CD4-positive, alpha-beta T cell treated with Interleukin-2 at 100 ng/mL for 4 hours (primary cell): ENCODE measurements around the gene HIVEP3.
A peak's percentile ranks its signal among the peaks of the same experiment; 100 is the strongest.

Experiments
- DNase-seq: peaks from one replicate; pipeline ENCODE4 v3.0.0-alpha.2; 2020; ENCODE audit warnings: low spot score

The HIVEP3 gene

DNA sequence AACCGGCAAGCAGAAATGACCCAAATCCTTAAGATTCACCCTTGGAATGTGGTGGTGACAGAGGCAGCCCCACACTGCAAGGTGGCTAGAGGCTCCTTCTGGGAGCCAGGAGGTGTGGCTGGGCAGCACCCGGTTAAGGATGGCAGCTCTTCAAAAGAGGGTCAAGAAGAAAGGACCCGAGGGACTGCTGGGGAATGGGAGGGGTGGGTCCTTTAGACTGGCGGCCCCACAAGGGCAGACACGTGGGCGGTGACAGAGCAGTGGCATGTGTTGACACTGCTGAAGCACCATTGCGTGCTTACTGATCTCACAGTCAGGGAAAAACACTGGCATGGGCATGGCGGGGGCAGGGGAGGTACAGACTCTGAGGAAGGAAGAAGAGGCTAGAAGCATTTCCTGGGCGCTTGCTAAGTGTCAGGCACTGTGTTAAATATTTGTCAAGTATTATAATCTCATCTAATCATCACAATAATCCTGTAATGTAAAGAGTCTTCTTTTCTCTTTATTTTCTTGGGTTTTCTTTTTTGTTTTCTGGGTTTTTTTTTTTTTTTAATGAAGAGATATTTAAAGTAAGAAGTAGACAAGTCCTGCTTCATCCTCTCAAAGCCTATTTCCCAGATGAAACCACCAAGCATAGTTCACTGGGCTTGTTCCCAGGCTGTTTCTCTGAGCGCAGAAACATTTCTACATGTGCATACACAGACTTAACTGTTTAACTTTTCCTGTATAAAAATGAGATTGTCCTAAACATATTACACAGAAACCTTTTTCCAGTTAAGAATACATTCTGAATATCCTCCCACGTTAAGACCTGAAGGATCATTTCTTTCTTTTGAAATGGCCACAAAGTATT is 268.5 kb downstream of the HIVEP3 start:
- peak; percentile 37 for DNase-seq

DNA sequence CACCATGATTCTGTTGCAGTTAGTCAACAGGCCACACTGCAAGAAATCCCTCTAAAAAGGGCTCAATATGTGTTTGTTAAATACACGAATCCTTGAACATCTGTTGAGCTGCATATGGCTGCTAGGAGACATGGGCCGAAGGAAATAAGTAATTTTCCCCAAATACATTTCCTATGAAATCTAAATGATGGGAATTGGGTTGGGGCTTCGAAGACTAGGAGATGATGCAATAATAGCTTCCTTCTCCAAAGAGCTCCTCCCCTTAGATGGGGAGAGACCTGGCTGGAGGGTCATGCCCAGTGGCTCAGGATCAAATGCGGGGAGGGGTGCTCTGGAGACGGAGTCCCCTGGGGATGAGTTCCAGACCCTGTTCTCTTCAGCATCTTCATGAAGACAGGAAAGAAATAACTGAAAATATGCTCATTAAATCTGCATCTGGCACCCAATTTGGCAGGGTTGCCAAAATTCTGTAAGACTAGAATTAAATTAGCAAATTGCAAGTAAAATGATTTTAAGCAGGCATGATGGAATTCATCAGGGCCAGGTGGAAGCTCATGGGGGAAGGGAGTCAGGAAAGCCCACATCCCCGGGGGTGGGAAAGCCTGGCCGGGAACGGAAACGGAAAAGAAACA is 269.2 kb downstream of the HIVEP3 start:
- no peak for DNase-seq

DNA sequence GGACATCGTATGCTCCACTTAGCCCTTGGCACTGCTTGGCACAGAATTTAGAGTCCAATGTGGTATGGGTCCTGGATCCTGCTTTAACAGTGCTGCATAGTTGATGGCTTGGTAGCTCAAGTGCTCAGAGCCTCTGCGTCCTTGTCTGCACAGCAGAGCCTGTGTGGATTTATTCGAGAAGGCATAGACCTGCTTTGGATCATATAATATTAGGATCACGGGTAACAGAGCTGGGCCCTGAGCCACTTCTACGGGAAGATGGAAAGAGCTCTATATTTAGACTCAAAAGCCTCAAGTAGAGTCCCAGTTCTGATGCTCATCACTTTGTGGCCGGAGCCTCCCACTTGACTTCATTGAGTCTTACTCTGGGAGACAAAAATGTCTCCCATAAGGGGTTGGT is 269.9 kb downstream of the HIVEP3 start:
- no peak for DNase-seq

DNA sequence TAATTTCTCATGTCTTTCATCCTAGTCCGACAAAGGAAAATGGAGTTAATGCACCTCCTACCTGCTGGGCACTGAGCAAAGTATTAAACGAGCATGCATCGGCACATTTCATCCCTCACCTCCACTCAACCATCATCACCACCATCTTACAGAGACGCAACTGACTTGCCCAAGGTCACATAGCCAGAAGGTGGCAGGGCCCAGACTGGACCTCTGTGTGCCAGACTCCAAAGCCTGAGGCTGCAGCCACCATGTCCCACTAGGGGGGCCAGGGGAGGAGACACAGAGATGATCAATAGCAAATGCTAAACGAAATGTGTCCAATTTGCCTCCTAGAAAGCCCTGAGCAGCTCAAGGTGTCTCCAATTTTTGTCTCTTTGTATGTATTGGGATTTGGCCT is 270.5 kb downstream of the HIVEP3 start:
- no peak for DNase-seq

DNA sequence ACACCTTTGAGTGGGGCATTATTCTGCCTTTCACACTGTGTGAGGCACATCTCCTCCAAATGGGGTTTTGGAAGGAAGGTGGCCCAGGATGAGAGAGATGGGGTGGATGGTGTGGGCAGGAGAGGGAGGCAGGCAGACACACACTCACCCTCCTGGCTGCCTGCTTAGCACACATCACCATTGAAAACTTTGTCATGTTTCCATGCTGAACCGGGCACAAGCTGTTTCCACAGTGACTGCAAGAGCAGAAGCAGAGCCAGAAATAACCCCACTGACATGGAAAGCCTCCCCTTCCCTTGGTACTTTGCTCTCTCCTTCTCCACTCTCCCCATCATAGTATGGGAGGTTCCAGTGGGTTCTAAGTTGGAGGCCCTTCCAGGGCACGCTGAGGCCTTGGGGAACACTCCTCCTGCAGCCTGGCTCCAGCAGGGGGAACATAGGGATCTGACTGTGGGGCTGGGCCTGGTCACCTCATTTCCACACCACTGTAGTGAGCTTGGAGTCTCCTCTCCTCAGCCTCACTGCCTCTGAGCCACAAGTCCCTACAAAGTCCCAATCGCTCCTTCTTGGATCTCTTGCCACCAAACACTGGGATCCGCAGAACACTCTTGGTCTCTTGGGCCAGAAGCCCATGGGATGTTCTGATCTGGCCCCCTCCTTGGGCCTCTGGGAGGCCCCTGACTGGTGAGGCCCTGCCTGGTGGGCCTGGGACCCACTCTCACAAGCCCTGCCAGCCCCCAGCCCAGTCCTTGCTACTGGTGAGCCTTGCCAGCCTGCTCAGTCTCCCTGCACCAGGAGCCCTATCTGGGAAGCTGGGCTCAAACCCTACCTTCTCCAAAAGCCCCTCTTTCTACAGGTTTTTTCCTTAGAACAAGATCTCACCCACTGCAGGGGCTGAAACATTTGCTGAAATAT is 271.2 kb downstream of the HIVEP3 start:
- no peak for DNase-seq

DNA sequence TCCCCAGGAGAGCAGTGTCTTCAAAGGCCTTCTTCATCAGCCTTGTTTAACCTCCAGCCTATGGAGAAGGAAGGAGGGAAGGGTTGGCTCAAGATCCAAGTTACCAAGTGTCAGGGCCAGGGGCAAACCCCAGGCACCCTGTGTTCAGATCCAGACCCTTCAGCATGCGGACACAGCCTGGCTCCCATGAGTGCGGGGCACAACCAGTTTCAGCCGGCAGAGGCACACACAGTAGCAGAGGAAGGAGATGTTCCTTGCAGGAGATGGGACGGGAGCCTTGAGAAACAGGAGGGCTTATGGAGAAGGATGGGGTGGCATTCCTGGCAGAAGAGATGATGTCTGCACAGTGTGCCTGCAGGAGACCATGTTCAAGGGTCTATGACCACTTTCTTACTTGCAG is 272.5 kb downstream of the HIVEP3 start:
- DNase-seq = no peak

DNA sequence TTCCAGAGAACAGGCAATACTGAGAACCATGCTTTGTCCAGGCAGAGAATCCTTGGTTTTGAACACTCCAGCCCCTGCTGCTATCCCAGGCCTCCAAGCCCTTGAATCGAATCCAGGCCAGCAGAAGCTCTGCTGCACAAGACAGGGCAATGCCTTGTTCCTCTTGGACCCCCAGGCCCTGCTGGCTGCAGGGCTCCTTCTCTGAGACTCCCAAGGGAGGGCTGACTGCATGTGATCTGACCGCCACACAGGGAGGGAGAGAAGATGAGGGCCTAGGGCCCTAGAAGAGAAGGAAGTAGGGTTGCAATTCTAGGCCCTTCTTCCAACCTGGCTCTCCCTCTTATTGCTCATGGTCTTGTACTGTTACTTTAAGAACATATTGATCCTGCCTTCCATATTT is 273.7 kb downstream of the HIVEP3 start:
- no peak for DNase-seq

DNA sequence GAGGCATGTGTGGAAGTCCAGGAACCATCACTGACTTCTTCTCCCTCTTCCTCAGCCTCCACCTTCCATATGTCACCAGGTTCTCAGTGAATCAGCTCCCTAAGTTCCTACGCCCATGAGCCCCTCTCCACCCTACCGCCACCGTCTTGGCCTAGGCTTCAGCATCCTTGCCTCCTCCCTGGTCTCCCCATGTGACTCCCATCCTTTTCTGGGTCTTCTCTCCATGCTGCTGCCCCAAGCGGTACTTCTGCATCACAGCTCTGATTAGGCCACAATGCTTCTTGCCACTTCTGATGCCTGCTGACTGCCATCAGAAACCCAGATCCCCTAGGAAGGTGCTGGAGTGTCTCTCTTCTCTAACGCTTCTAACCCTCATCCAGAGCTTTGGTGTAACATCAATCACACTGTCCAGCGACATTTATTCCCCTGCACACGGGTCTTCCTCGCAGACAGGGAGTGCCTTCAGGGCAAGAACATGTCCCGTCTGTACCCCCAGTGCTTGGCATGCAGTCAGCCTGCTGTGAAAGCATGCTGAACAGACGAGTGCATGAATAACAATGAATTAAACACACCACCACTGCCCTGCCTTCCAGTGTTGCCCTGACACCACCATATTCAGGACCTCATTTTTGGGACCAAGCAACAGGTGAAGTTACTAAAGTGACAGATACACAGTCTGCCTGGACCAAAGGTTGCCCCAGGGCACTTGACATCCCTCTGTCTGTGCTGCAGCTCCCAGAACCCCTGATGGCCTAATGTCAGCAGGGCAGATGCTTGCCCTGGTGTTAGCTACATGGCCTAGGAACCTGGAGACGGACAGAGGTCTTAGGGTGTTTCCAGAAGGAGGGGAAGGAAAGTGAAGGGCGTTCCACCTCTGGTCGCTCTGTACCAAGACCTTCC is 275.6 kb downstream of the HIVEP3 start:
- DNase-seq = no peak

DNA sequence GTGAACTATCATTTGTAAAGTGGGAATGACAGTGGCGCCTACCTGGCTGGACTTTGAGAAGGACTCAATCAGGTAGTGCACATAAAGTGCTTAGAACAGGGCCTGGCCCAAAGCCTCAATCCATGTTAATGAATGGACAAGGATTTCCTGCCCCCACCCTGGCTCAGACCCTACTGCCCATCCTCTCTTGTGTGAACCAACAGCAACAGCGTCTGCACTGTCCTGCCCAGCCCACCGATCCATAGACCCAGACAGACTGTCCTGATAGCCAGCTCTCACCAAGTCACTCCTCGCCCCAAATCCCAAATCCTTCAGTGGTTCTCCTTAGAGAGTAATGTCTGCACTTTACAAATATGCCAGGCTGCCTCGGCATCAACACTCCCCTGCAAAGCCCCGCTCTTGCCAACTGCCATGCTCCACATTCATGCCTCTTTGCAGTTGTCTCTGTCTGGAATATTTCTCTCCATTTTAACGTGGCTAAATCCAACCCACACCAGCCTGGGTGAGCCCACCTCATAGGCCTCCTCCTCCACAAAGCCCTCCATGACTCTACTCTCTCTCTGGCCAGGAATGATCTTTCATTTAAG is 276.7 kb downstream of the HIVEP3 start:
- DNase-seq = no peak

DNA sequence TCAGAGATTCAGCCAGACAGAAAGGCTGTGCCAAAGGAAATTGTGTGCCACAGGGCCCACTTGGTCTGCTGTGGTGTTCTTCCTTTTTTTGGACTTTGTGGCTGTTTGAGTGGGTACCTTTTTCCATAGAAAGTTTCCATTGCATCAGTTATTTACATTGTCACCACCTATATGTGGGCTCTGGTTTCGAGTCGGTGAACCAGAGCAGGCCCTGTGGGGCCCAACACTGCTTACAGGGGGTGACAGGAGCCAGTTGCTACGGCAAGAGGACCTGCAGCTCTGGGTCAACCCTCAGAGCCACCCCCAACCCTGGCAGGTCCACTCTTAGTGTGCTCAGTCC is 277.3 kb downstream of the HIVEP3 start:
- no peak for DNase-seq

DNA sequence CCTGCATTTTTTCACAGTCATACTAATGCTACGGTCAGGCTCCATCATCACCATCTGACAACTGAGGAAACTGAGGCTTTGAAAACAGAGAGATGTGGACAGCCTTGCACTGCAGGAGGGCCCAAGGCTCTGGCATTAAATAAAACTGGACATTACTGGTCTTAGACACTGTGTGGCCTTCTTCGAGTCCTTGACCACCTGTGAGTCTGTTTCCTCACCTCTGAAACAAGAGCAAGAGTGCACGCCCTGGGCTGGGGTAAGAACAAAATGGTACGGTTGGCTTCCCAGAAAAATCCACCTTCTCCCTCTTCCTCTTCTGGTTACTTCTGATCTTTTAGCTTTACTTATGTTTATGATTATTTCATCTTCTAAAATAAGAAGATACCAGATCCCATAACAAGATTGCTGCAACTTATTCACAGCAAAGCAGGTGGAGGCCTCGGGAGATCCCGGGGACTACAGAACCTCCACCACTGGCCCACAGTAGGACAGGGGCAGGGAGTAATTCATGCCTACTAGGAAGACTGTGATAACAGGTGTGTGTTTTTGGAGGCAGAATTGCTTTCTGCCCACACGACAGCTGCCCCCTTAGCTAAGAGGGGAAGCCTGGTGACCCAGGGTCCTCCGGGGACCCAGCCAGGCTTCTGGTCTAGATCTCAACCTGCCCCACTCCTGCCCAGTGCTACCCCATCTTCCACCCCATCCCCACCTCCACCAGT is 277.8 kb downstream of the HIVEP3 start:
- DNase-seq = no peak

DNA sequence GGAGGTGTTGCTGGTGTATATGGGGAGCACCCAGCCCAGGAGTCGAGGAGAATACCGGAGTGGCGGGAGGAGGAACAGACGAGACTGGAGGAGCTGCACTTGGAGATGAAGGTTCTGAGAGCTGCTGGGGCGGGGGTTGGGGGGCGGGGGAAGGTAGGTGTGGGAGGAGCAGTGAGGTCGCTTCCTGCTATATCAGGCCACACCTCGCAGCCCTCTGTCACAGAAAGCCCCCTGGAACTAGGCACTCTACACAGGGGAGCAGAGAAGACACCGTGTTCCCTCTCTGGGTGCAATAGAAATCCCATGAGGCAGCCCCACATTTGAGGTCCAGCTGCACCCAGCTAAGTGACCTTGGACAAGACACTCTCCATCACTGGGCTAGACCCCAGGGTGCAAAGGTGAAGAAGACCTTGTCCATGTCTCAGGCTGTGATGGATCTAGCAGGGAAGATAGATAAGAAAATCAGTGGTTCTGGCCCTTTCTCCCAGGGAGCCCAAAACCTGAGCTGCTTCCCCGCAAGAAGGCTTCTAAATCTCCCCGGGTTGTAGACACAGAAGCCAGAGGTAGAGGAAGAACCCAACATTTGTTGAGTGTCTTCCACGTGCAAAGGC is 278.5 kb downstream of the HIVEP3 start:
- no peak for DNase-seq

DNA sequence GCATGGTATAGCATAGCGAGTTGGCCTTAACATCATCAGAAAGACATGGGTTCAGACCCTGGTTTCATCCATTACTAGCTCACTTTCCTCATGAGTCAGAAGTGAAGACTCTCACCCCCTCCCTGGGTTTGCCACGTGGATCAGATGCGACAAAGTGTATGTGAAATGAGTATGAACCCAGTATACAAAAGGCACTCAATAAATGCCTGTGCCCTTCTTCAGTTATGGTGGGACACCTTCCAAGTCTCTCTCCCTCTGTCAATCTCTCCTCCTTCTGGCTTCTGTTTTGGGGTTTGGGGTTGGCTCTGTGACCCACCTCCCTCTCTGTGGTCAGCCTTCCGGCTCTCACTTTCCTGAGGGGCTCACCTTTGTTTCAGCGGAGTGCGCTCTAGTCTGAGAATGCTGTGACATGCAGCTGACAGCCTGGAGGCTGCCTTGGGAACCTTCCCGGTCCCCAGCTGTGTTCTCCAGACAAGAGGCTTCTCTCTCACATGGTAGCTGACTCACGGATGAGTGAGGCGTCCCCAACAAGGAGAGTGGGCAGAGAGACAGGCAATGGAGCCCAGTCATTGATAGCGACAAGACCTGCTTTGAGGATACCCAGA is 279.3 kb downstream of the HIVEP3 start:
- DNase-seq = peak; percentile 20

DNA sequence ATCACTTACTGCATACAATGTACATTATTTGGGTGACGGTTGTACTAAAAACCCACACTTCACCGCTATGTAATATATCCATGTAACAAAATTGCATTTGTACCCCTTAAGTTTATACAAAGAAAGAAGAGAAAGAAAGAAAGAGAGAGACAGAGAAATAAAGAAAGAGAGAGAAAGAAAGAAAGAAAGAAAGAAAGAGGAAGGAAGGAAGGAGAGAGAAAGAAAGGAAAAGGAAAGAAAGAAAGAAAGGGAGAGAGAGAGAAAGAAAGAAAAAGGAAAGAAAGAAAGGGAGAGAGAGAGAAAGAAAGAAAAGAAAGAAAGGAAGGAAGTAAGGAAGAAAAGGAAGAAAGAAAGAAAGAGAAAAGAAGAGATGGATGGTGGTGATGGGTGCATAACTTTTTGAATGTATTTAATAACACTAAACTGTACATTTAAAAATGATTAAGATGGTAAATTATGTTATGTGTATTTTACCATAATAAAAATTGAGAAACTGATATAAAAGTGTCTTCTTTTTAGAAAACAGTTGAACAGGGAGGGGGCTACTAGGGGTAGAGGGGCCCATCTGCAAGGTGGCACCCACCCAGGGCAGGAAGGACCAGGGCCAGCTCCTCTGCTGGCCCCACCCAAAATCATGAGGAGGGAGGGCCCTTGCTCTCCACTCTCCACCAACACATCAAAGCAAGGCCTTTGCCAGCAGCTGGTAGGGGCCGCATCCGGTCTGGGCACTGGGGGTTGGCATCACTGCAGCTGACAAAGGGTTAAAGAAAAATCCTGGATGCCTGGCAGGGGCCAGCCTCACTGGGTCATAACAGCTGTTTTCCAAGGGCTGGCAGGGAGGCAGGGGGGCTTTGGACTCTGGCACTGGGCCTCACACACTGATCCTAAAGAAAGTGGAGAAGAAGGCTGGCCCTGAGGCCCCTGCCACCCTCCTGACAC is 280.4 kb downstream of the HIVEP3 start:
- no peak for DNase-seq

DNA sequence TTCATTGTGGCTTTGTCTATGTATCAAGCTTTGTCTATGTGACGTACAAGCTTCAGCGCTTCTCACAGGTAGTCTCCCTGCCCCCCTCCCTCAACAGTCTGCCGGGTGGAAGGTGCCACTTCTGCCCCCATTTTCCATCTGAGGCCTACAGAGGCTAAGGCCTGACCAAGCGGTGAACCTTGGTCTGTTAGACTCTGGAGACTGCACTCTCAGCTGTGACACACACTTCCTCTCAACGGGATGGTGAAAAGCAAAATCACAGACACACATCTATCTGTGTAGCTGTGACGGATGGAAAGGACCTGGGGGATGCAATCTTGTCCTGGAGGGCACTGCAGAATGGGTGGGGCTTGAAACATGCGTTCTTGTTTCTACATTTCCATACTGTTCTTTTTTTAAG is 281.4 kb downstream of the HIVEP3 start:
- DNase-seq = no peak

DNA sequence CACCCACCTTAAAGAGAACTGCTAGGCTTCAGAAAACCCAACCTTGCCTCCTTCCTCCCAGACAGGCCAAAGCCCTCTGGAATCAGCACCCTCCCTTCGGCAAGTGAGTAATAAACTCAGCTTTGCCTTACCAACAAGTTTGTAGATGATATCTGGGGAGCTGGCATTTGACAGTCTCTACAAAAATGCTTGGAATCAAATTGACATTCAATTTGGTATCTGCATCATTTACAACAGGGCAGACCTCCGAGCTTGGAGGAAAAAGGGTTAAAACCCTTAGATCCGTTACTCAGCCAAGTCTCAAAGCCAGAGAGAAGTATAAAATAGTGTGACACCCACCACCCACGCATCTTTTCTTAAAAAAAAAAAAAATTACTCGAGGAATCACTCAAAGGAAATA is 285.0 kb downstream of the HIVEP3 start:
- DNase-seq = no peak

DNA sequence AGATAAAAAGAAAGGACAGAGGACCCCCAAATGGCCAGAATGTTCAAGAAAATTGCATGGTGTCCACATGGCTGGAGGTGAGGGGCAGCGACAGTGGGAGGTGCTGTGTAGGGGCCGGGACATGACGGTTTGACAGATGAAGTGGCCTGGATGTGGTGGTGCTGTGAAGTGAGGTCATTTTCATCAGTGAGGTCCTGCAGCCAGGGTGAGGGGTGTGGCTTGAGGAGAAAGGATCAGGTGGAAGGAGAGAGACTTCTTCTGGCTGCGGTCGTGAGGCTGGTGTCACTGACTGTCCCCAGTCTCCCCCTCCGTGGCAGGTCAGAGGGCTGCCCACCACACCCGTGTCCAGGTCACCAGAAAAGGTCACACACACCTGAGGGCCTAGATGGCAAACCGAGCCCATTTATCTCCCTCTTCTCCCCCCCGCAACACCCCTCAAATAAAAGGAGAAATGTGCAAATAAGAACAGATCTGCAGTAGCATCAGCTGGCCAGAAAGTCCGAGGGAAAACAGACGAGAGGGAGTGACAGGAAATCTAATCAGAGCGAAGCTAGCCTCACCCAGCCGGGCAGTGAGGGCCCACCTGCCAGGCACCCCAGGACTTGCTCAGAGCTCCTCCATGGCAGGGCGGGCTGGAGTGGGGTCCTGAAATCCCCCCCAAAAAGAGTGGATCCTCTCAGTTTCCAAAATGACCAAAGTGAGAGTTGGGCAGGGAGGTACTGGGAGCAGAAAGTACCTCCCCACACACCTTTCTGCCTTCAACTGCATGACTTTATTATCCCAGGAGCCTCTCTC is 285.7 kb downstream of the HIVEP3 start:
- no peak for DNase-seq

DNA sequence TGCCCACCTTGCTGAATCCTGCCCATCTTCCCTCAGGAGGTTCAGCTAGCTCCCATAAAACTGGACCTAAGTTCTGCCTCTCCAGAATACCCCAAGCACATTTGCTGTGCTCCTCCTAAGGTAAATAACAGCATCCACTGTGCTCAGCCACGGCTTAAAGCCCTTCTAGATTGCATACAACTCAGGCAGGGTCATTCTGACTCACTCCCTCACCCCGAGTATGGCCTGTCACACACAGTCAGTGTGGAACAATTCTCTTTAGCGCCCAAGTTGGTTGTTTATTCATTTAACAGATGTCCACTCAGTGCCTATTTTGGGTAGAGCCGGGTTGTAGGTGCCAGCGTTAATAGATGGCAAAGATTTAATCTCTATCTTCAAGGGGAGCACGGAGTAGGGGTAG is 286.8 kb downstream of the HIVEP3 start:
- DNase-seq = no peak
